K562 (cell line): ENCODE measurements around the gene DGCR8. TPM values are rescaled to one million over a fixed set of nuclear protein-coding genes. Genes with fewer than 3 reads are reported as not detected.

ENCODE experiments used
- ATAC-seq: fragments of 200-7000 bp; cut with Tn5 transposase; 3 replicates; pipeline ENCODE4 v1.9.1; 2020; ENCODE audit warnings: moderate library complexity
- BruUV-seq: library from RNA; stranded (reverse); fragments of 400-500 nt; replicated peaks from 2 replicates; lab custom pipeline; 2021; lab: Mats Ljungman, UMichigan
- CTCF ChIA-PET: fragments of 300-600 bp; formaldehyde crosslinking; extraction: SDS; loops from one replicate; lab custom pipeline; 2021; ENCODE audit warnings: low intra/inter-chr PET ratio; lab: Yijun Ruan, JAX
- POLR2A ChIA-PET: fragments of 300-600, 350-650 bp; sonication (Branson Sonifier 250); formaldehyde crosslinking; extraction: SDS; loops from one replicate; lab custom pipeline; 2021; ENCODE audit warnings: antibody characterized with exemption, inconsistent platforms; lab: Yijun Ruan, JAX
- DNase-seq, 4 experiments: peaks; one replicate each; pipeline versions ENCODE4 v3.0.0 to v3.0.0-alpha.2; 2011 to 2018; ENCODE audit warnings: low spot score in 3 of 4, mixed read lengths in 3 of 4; ENCODE audit errors: extremely low read depth in 1 of 4
- FAIRE-seq: peaks from 2 replicates; lab custom pipeline; 2011; peaks lifted over from hg19 to GRCh38; lab: Jason Lieb, UNC
- H2AFZ ChIP-seq: 2 replicates; pipeline ENCODE4 v1.6.0; 2011; ENCODE audit warnings: low read depth, low read length, control low read depth, inconsistent platforms
- H3K27ac ChIP-seq: fragments of 200-600 bp; 3 replicates; pipeline ENCODE4 v1.8.0; 2011; ENCODE audit warnings: low read depth, mild to moderate bottlenecking, control low read depth, inconsistent platforms, low read length, moderate library complexity, mixed read lengths; ENCODE audit errors: extremely low read depth
- H3K27me3 ChIP-seq, 2 experiments: fragments of 300-600 bp in 1 of 2; 2 replicates in 1 of 2; 3 replicates in 1 of 2; pipeline versions ENCODE4 v1.6.0 to v1.8.0; 2011; ENCODE audit warnings: inconsistent platforms in 2 of 2, low read length in 2 of 2, mild to moderate bottlenecking in 1 of 2, mixed read lengths in 1 of 2, moderate library complexity in 1 of 2; ENCODE audit not compliant: control insufficient read depth in 2 of 2, insufficient read depth in 2 of 2
- H3K36me3 ChIP-seq: fragments of 300-600 bp; 3 replicates; pipeline ENCODE4 v1.8.0; 2011; ENCODE audit warnings: mild to moderate bottlenecking, low read length, inconsistent platforms; ENCODE audit not compliant: control insufficient read depth, insufficient read depth
- H3K4me1 ChIP-seq, 2 experiments: fragments of 200-600 bp in 1 of 2; replicated peaks in 1 of 2; 2 replicates in 1 of 2; 3 replicates in 1 of 2; pipeline versions ENCODE4 v1.5.1 to v1.8.0; 2011; ENCODE audit warnings: inconsistent platforms in 2 of 2, low read length in 2 of 2, mild to moderate bottlenecking in 1 of 2, mixed read lengths in 1 of 2, moderate library complexity in 1 of 2; ENCODE audit not compliant: control insufficient read depth in 2 of 2, insufficient read depth in 2 of 2
- H3K4me2 ChIP-seq: 2 replicates; pipeline ENCODE4 v1.6.1; 2011; ENCODE audit warnings: low read length, control low read depth, inconsistent platforms, mixed read lengths; ENCODE audit not compliant: insufficient read depth
- H3K4me3 ChIP-seq: fragments of 200-600 bp; sonication (generic), shearing (Covaris generic); 2 replicates; pipeline ENCODE4 v1.5.1; 2016; ENCODE audit warnings: control low read depth, inconsistent platforms
- H3K79me2 ChIP-seq: fragments of 200-600 bp; 3 replicates; pipeline ENCODE4 v1.8.0; 2011; ENCODE audit warnings: low read length, inconsistent platforms; ENCODE audit not compliant: control insufficient read depth, insufficient read depth
- H3K9ac ChIP-seq, 2 experiments: 2 replicates each; pipeline versions ENCODE4 v1.6.0 to v1.6.1; 2011; ENCODE audit warnings: low read depth in 2 of 2, low read length in 2 of 2, control low read depth in 1 of 2, inconsistent platforms in 1 of 2, mild to moderate bottlenecking in 1 of 2, mixed read lengths in 1 of 2; ENCODE audit not compliant: insufficient read depth in 1 of 2
- H3K9me1 ChIP-seq: one replicate; pipeline ENCODE4 v1.6.0; 2011; ENCODE audit warnings: inconsistent platforms, mild to moderate bottlenecking, low read length, moderate library complexity; ENCODE audit not compliant: control insufficient read depth, insufficient read depth
- H3K9me3 ChIP-seq: replicated peaks from 2 replicates; pipeline ENCODE4 v1.5.1; 2011; ENCODE audit warnings: low read depth, low read length, inconsistent platforms; ENCODE audit not compliant: control insufficient read depth, insufficient read depth
- H4K20me1 ChIP-seq: replicated peaks from 2 replicates; pipeline ENCODE4 v1.6.1; 2011; ENCODE audit warnings: low read length, inconsistent platforms, mixed read lengths; ENCODE audit not compliant: control insufficient read depth, insufficient read depth
- HBP1 ChIP-seq: fragments of 450-650 bp; formaldehyde crosslinking; IDR thresholded peaks from 2 replicates; pipeline ENCODE4 v1.4.0; 2022; ENCODE audit warnings: missing genetic modification characterization
- HLTF ChIP-seq: fragments of 450-650 bp; IDR thresholded peaks from 2 replicates; pipeline ENCODE4 v1.6.1; 2016
- KLF10 ChIP-seq: fragments of 250-450 bp; sonication (Bioruptor Pico); IDR thresholded peaks from 2 replicates; pipeline ENCODE4 v1.6.1; 2021; ENCODE audit warnings: matching md5 sums
- NCOA1 ChIP-seq: fragments of 450-650 bp; IDR thresholded peaks from 2 replicates; pipeline ENCODE4 v1.6.1; 2016; ENCODE audit warnings: low read depth
- PHF20 ChIP-seq: fragments of 450-650 bp; IDR thresholded peaks from 2 replicates; pipeline ENCODE4 v1.6.1; 2018; ENCODE audit not compliant: partially characterized antibody
- PPARD ChIP-seq: fragments of 250-450 bp; sonication (Bioruptor Pico); IDR thresholded peaks from 2 replicates; pipeline ENCODE4 v1.8.0; 2022; ENCODE audit warnings: inconsistent platforms, mild to moderate bottlenecking, moderate library complexity
- SAFB ChIP-seq: fragments of 200-400 bp; formaldehyde crosslinking; IDR thresholded peaks from 2 replicates; pipeline ENCODE4 v1.6.1; 2017; ENCODE audit warnings: low read depth, low read length, borderline replicate concordance
- SMARCB1 ChIP-seq: IDR thresholded peaks from 2 replicates; pipeline ENCODE4 v1.6.1; 2011; ENCODE audit warnings: improper control_type of control experiment, low read depth; ENCODE audit not compliant: insufficient read length
- TBL1XR1 ChIP-seq, 2 experiments: IDR thresholded peaks; 2 replicates each; pipeline ENCODE4 v1.6.1; 2012; ENCODE audit warnings: improper control_type of control experiment in 2 of 2, low read length in 2 of 2, mild to moderate bottlenecking in 1 of 2
- ZHX1 ChIP-seq: fragments of 150-350 bp; conservative IDR thresholded peaks from 2 replicates; pipeline ENCODE4 v1.6.1; 2014; ENCODE audit warnings: low read length
- WGBS: fragments of 100-300 bp; shearing (Covaris generic); methylation state at CpG from one replicate; pipeline ENCODE4 v1.1.6; 2016; ENCODE audit warnings: low coverage, mixed read lengths; ENCODE audit not compliant: insufficient coverage; ENCODE audit errors: missing lambda C conversion rate; 5-methylcytosine and 5-hydroxymethylcytosine counted together
- in situ Hi-C: fragments of 300-500 bp; cut with MboI; formaldehyde crosslinking; loops from 4 replicates; pipeline ENCODE4 v1.15.0; 2018; ENCODE audit warnings: inconsistent platforms, mixed read lengths
- intact Hi-C: fragments of 100-400 bp; cut with micrococcal nuclease; formaldehyde crosslinking; loops from 2 replicates; pipeline ENCODE4 v1.14.2; 2022
- polyA plus RNA-seq, 8 experiments: library from polyadenylated mRNA; depleted of rRNA in 4 of 8; stranded (reverse) in 5 of 8; unstranded in 3 of 8; fragments of >200 nt; fragmentation: Nextera tagmentation in 2 of 8; fragmentation: Illumina TruSeq in 1 of 8; extraction: Ambion mirVana in 2 of 8; extraction: Trizol in 1 of 8; gene quantifications; 2 replicates each; pipeline versions ENCODE4 v1.2.1 to v1.2.3, GENCODE V29; 2011 to 2014; ENCODE audit warnings: inconsistent platforms in 1 of 8, missing spikeins in 1 of 8
- total RNA-seq, 7 experiments: library from RNA; depleted of rRNA in 6 of 7; stranded (reverse); fragments of >200 nt in 6 of 7; fragmentation: Illumina TruSeq in 2 of 7; extraction: Trizol in 2 of 7; gene quantifications; 2 replicates each; pipeline versions ENCODE4 v1.2.1 to v1.2.3, GENCODE V29; 2011 to 2021; ENCODE audit warnings: low replicate concordance in 1 of 7
- TF ChIP-seq, protein P1 (sequence below), 3 experiments: IDR thresholded peaks in 2 of 3; conservative IDR thresholded peaks in 1 of 3; 2 replicates each; pipeline ENCODE4 v1.5.1; 2011 to 2012; ENCODE audit warnings: low read length in 3 of 3, mild to moderate bottlenecking in 3 of 3, control low read depth in 2 of 3, improper control_type of control experiment in 1 of 3, inconsistent platforms in 1 of 3, low read depth in 1 of 3, mixed read lengths in 1 of 3, moderate library complexity in 1 of 3; ENCODE audit not compliant: insufficient read depth in 2 of 3

DGCR8 gene
- total and polyA plus RNA-seq, 9 of the 15 experiments (the other 6 are each of a cell fraction or from before 2014, with no cell fraction given) = 5.9 to 144 (median 80.1) TPM

DNA sequence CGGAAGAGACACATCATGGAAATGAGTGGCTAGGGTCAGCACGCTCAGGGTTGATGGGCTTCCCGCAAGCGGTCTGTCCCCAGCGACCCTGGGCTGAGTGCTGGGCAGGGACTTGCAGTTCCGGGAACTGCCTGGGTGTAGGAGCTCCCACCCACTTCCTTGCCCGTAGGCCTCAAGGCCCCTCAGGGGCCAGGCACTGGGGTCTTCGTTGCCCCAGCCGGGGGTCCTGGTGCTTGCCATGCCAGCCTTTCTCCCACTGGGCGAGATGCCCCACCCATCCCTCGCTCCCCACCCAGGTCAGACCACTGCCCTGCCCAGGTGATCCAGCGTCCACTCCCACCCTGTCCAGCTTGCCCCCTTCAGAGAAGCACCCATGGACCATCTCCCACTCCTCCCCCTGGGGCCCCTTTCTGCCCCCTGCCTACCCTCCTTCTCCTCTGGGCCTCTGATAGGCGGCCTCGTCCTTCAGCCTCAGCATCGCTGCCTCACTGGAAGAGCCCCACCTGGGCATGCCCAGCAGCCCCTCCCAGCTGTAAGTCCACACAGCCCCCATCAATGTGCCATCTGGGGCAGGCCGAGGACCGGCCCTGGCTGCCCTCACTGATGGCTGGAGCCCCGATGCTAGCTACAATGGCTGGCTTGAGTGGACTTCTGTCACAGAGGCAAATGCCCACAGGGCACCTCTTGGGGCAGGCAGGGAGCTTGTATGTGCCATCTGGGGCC, 17.8 kb upstream of the DGCR8 start (continued):
- TF ChIP-seq HBP1 (CRISPR knock-in tag) (peak; percentile 59; the same call in 1 of the 2 replicates), PHF20 (no peak)
- TF ChIP-seq, all 486 proteins: peak for 16

DNA sequence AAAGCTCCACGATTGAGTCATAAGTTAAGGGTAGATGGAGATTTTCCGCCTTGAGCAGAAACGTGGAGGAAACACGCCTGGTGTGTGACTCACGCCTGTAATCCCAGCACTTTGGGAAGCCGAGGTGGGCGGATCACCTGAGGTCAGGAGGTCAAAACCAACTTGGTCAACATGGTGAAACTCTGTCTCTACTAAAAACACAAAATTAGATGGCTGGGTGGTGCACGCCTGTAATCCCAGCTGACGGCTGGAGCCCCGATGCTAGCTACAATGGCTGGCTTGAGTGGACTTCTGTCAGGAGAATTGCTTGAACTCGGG, 17.3 kb upstream of the DGCR8 start:
- intact Hi-C loops (no loop called here), in situ Hi-C loops (no loop called here)
- ChIA-PET CTCF (no interaction called here), POLR2A (interaction anchor here (0.7 to 5.0 kb wide), 8 partner anchors 8 to 1870 kb away, joined by 3 to 77 read pairs (median 4); no protein-coding TSS in a partner anchor)
- Histone ChIP-seq H4K20me1 (peaks cover 22% of the 10 kb centered on the region; the same call in 1 of the 2 replicates), H3K36me3 (peaks cover 53% of the 10 kb centered on the region), H3K4me1 (peaks cover 24 to 76% of the 10 kb centered on the region in 2 experiments), H3K79me2 (peaks cover 16% of the 10 kb centered on the region; the same call in 2 of the 3 replicates), H3K9ac (peak overlapping the region in 1 of 2 experiments; percentile 80; a peak in 1 of 4 replicates), H3K9me1 (peaks cover 24% of the 10 kb centered on the region), H3K4me3 (no peak overlapping the region), H2AFZ (no peak overlapping the region), H3K9me3 (no peaks in the 10 kb centered on the region), H3K4me2 (no peak overlapping the region), H3K27ac (no peak overlapping the region), H3K27me3 (no peaks in the 10 kb centered on the region)
- DNase-seq (peak in 1 of 4 experiments; percentile 52), ATAC-seq (no peak), FAIRE-seq (no peak)
- WGBS = 75% methylated on average over 11 of the region's 11 CpGs
- BruUV-seq = no TSS peak
- TF ChIP-seq TBL1XR1 (IDR thresholded peaks at IDR 0.05; ENCODE audit: low read length in 2 of 2) (0 out of 4 replicates have a peak, but pooled peaks of 1 of the 2 experiments have one; percentile 38), ZHX1 (no peak), NCOA1 (peak; percentile 13; the same call in 1 of the 2 replicates), HLTF (no peak), SMARCB1 (no peak), PPARD (CRISPR knock-in tag) (no peak), KLF10 (no peak), SAFB (no peak)
- TF ChIP-seq, protein P1, sequence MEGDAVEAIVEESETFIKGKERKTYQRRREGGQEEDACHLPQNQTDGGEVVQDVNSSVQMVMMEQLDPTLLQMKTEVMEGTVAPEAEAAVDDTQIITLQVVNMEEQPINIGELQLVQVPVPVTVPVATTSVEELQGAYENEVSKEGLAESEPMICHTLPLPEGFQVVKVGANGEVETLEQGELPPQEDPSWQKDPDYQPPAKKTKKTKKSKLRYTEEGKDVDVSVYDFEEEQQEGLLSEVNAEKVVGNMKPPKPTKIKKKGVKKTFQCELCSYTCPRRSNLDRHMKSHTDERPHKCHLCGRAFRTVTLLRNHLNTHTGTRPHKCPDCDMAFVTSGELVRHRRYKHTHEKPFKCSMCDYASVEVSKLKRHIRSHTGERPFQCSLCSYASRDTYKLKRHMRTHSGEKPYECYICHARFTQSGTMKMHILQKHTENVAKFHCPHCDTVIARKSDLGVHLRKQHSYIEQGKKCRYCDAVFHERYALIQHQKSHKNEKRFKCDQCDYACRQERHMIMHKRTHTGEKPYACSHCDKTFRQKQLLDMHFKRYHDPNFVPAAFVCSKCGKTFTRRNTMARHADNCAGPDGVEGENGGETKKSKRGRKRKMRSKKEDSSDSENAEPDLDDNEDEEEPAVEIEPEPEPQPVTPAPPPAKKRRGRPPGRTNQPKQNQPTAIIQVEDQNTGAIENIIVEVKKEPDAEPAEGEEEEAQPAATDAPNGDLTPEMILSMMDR (IDR thresholded peaks at IDR 0.05 in 2 of 3, conservative IDR thresholded peaks at IDR 0.05 in 1 of 3; ENCODE audit: insufficient read depth in 2 of 3, low read depth in 1 of 3, low read length in 3 of 3) = no peak
